WTC11 (cell line): ENCODE data around the gene MBLAC2. TPM values are rescaled to one million over a fixed set of nuclear protein-coding genes. Genes with fewer than 3 reads are reported as not detected.

Experiments used
- ATAC-seq: fragments of 200-7000 bp; cut with Tn5 transposase; 2 replicates; pipeline ENCODE4 v1.10.0; 2021; ENCODE audit warnings: mild to moderate bottlenecking, moderate library complexity
- CTCF ChIA-PET: fragments of 300-600 bp; sonication (Branson Sonifier 250); formaldehyde crosslinking; loops from one replicate; lab custom pipeline; 2021; ENCODE audit warnings: antibody characterized with exemption; lab: Charles Lee
- POLR2A ChIA-PET: fragments of 350-600 bp; sonication (Branson Sonifier 250); formaldehyde crosslinking; loops from one replicate; lab custom pipeline; 2021; ENCODE audit warnings: antibody characterized with exemption; lab: Charles Lee
- DNase-seq: peaks from one replicate; pipeline ENCODE4 v3.0.0; 2021; ENCODE audit warnings: low spot score
- H3K27ac Mint-ChIP-seq: 2 replicates; pipeline ENCODE4 v1.8.0; 2021; ENCODE audit warnings: mixed read lengths
- H3K27me3 Mint-ChIP-seq: 2 replicates; pipeline ENCODE4 v1.8.0; 2021; ENCODE audit warnings: low read depth, mild to moderate bottlenecking, moderate library complexity, mixed read lengths
- H3K36me3 Mint-ChIP-seq: 2 replicates; pipeline ENCODE4 v1.8.0; 2021; ENCODE audit warnings: mixed read lengths
- H3K4me1 Mint-ChIP-seq: 2 replicates; pipeline ENCODE4 v1.8.0; 2022; ENCODE audit warnings: mixed read lengths
- H3K4me3 Mint-ChIP-seq: 2 replicates; pipeline ENCODE4 v1.8.0; 2021; ENCODE audit warnings: mild to moderate bottlenecking, moderate library complexity, mixed read lengths
- H3K9me3 Mint-ChIP-seq: 2 replicates; pipeline ENCODE4 v1.8.0; 2021; ENCODE audit warnings: mixed read lengths
- AR ChIP-seq: fragments of 250-450 bp; sonication (Bioruptor Pico); IDR thresholded peaks from 2 replicates; pipeline ENCODE4 v1.9.0; 2021; ENCODE audit warnings: mild to moderate bottlenecking
- ATF2 ChIP-seq: sonication (generic); formaldehyde crosslinking; IDR thresholded peaks from 2 replicates; pipeline ENCODE4 v1.8.1; 2022; ENCODE audit warnings: low read depth, missing genetic modification reagents, borderline replicate concordance
- ATF6 ChIP-seq: sonication (generic); formaldehyde crosslinking; IDR thresholded peaks from 2 replicates; pipeline ENCODE4 v1.8.1; 2023; ENCODE audit warnings: mild to moderate bottlenecking, missing genetic modification reagents
- EMX1 ChIP-seq: fragments of 250-450 bp; sonication (Bioruptor Pico); IDR thresholded peaks from 2 replicates; pipeline ENCODE4 v1.8.0; 2021; ENCODE audit warnings: mild to moderate bottlenecking
- ETV6 ChIP-seq: sonication (generic); formaldehyde crosslinking; IDR thresholded peaks from 2 replicates; pipeline ENCODE4 v1.8.1; 2022; ENCODE audit warnings: mild to moderate bottlenecking, missing genetic modification reagents
- FOXJ3 ChIP-seq: sonication (generic); formaldehyde crosslinking; IDR thresholded peaks from 2 replicates; pipeline ENCODE4 v1.9.0; 2021; ENCODE audit warnings: missing genetic modification reagents, mild to moderate bottlenecking, borderline replicate concordance
- FOXK1 ChIP-seq: sonication (generic); formaldehyde crosslinking; IDR thresholded peaks from 2 replicates; pipeline ENCODE4 v1.8.0; 2022; ENCODE audit warnings: mild to moderate bottlenecking, moderate library complexity, missing genetic modification reagents
- FOXP4 ChIP-seq: sonication (generic); formaldehyde crosslinking; IDR thresholded peaks from 2 replicates; pipeline ENCODE4 v1.8.0; 2022; ENCODE audit warnings: mild to moderate bottlenecking, missing genetic modification reagents
- GRHL2 ChIP-seq: fragments of 250-450 bp; sonication (Bioruptor Pico); IDR thresholded peaks from 2 replicates; pipeline ENCODE4 v1.8.0; 2022; ENCODE audit warnings: mild to moderate bottlenecking, moderate library complexity; ENCODE audit not compliant: insufficient replicate concordance, severe bottlenecking
- JUN ChIP-seq: sonication (generic); formaldehyde crosslinking; IDR thresholded peaks from 2 replicates; pipeline ENCODE4 v1.8.0; 2023; ENCODE audit warnings: mild to moderate bottlenecking, missing genetic modification reagents
- MLX ChIP-seq: sonication (generic); formaldehyde crosslinking; IDR thresholded peaks from 2 replicates; pipeline ENCODE4 v1.8.1; 2023; ENCODE audit warnings: mild to moderate bottlenecking, missing genetic modification reagents, moderate library complexity
- MYBL2 ChIP-seq: sonication (generic); formaldehyde crosslinking; IDR thresholded peaks from 2 replicates; pipeline ENCODE4 v1.8.1; 2023; ENCODE audit warnings: mild to moderate bottlenecking, moderate library complexity, missing genetic modification reagents
- NFATC4 ChIP-seq: fragments of 250-450 bp; sonication (Bioruptor Pico); IDR thresholded peaks from 2 replicates; pipeline ENCODE4 v1.9.0; 2021; ENCODE audit warnings: mild to moderate bottlenecking
- NFYB ChIP-seq: sonication (generic); formaldehyde crosslinking; conservative IDR thresholded peaks from 2 replicates; pipeline ENCODE4 v1.8.0; 2022; ENCODE audit warnings: low read depth, missing genetic modification reagents
- NR3C1 ChIP-seq: sonication (generic); formaldehyde crosslinking; conservative IDR thresholded peaks from 2 replicates; pipeline ENCODE4 v1.8.1; 2023; ENCODE audit warnings: low read depth, mild to moderate bottlenecking, missing genetic modification reagents
- TCF7 ChIP-seq: sonication (generic); formaldehyde crosslinking; IDR thresholded peaks from 2 replicates; pipeline ENCODE4 v1.8.0; 2022; ENCODE audit warnings: mild to moderate bottlenecking, low read depth, missing genetic modification reagents, moderate library complexity
- TEAD1 ChIP-seq: sonication (generic); formaldehyde crosslinking; IDR thresholded peaks from 2 replicates; pipeline ENCODE4 v1.8.0; 2022; ENCODE audit warnings: mild to moderate bottlenecking, missing genetic modification reagents
- TEAD4 ChIP-seq: sonication (generic); formaldehyde crosslinking; IDR thresholded peaks from 2 replicates; pipeline ENCODE4 v1.8.0; 2022; ENCODE audit warnings: mild to moderate bottlenecking, missing genetic modification reagents
- TP53 ChIP-seq: sonication (generic); formaldehyde crosslinking; IDR thresholded peaks from 2 replicates; pipeline ENCODE4 v1.8.1; 2023; ENCODE audit warnings: mild to moderate bottlenecking, missing genetic modification reagents
- ZBTB21 ChIP-seq: sonication (generic); formaldehyde crosslinking; IDR thresholded peaks from 2 replicates; pipeline ENCODE4 v1.8.1; 2023; ENCODE audit warnings: mild to moderate bottlenecking, missing genetic modification reagents, borderline replicate concordance
- ZBTB43 ChIP-seq: sonication (generic); formaldehyde crosslinking; IDR thresholded peaks from 2 replicates; pipeline ENCODE4 v1.8.1; 2023; ENCODE audit warnings: mild to moderate bottlenecking, missing genetic modification reagents
- ZMAT4 ChIP-seq: fragments of 250-450 bp; sonication (Bioruptor Pico); IDR thresholded peaks from 2 replicates; pipeline ENCODE4 v1.9.0; 2021; ENCODE audit warnings: mild to moderate bottlenecking
- ZNF121 ChIP-seq: sonication (generic); formaldehyde crosslinking; IDR thresholded peaks from 2 replicates; pipeline ENCODE4 v1.8.0; 2023; ENCODE audit warnings: missing genetic modification reagents
- ZNF317 ChIP-seq: sonication (generic); formaldehyde crosslinking; IDR thresholded peaks from 2 replicates; pipeline ENCODE4 v1.8.1; 2023; ENCODE audit warnings: low read depth, mild to moderate bottlenecking, moderate library complexity, missing genetic modification reagents, borderline replicate concordance
- ZSCAN18 ChIP-seq: fragments of 250-450 bp; sonication (Bioruptor Pico); IDR thresholded peaks from 2 replicates; pipeline ENCODE4 v2.1.2; 2022; ENCODE audit warnings: mild to moderate bottlenecking, moderate library complexity
- total RNA-seq: library from RNA; stranded (reverse); gene quantifications from 3 replicates; pipeline ENCODE4 v1.2.3, GENCODE V29; 2021

The MBLAC2 gene
- total RNA-seq, 1 experiment from 2014 or later: 5.9 TPM

- ChIA-PET CTCF (no interaction called here), POLR2A (no interaction called here)
- Mint-ChIP-seq H3K36me3 (no peaks in the 10 kb centered on the region), H3K4me3 (no peak overlapping the region), H3K9me3 (no peaks in the 10 kb centered on the region)
- ATAC-seq: no peak
- TF ChIP-seq ZMAT4 (no peak), TCF7 (CRISPR knock-in tag) (no peak), ZBTB21 (CRISPR knock-in tag) (no peak), TEAD1 (CRISPR knock-in tag) (no peak), NFATC4 (CRISPR knock-in tag) (no peak), MYBL2 (CRISPR knock-in tag) (no peak), TEAD4 (CRISPR knock-in tag) (no peak), TP53 (CRISPR knock-in tag) (no peak), GRHL2 (CRISPR knock-in tag) (no peak), ZNF121 (CRISPR knock-in tag) (no peak), ZNF317 (CRISPR knock-in tag) (no peak), EMX1 (CRISPR knock-in tag) (no peak), AR (CRISPR knock-in tag) (no peak), FOXJ3 (CRISPR knock-in tag) (no peak), MLX (CRISPR knock-in tag) (no peak), NR3C1 (CRISPR knock-in tag) (no peak), FOXK1 (no peak), ETV6 (CRISPR knock-in tag) (no peak)
- TF ChIP-seq, all 79 proteins: peak for 0
- H3K4me1 Mint-ChIP-seq: peaks cover 8% of the 10 kb centered on the region
- H3K27ac Mint-ChIP-seq: no peak overlapping the region
- DNase-seq: no peak
- H3K27me3 Mint-ChIP-seq: no peaks in the 10 kb centered on the region
These were observed 50.3 kb downstream of the MBLAC2 start for GRCh38 chr5:90424245-90424644.

- peaks cover 8% of the 10 kb centered on the region for H3K4me1 Mint-ChIP-seq
- no peak for TF ChIP-seq NFYB (CRISPR knock-in tag)
- no peak for TF ChIP-seq ZBTB43 (CRISPR knock-in tag)
- no peak for TF ChIP-seq ETV6 (CRISPR knock-in tag)
- no peak for TF ChIP-seq JUN (CRISPR knock-in tag)
- no peak for TF ChIP-seq ZSCAN18 (CRISPR knock-in tag)
- TF ChIP-seq ATF2 (CRISPR knock-in tag): no peak
- TF ChIP-seq FOXP4 (CRISPR knock-in tag): no peak
- no peak for TF ChIP-seq ATF6 (CRISPR knock-in tag)
- ChIA-PET CTCF (interaction anchor here (0.6 to 2.2 kb wide), 10 partner anchors 11 to 382 kb away, joined by 3 to 10 read pairs (median 6); partner anchors contain the start of gene CETN3), POLR2A (interaction anchor here (1.4 kb wide), 1 partner anchor 11 kb away, joined by 7 read pairs; the partner anchor contains the start of gene CETN3)
- H3K4me3 Mint-ChIP-seq: no peak overlapping the region
- H3K27me3 Mint-ChIP-seq: no peaks in the 10 kb centered on the region
- ATAC-seq: peak; percentile 100
- peak; percentile 42 for DNase-seq
- no peak overlapping the region; the same call in 1 of the 2 replicates for H3K27ac Mint-ChIP-seq
- H3K9me3 Mint-ChIP-seq: no peaks in the 10 kb centered on the region
- no peaks in the 10 kb centered on the region for H3K36me3 Mint-ChIP-seq
These were observed 53.4 kb downstream of the MBLAC2 start for GRCh38 chr5:90421136-90421535.
